ENCODE results near the gene EFNA5.

EFNA5 gene

GRCh38 chr5:107544476-107544875 is 126.3 kb downstream of the EFNA5 start:
- H3K27ac ChIP-seq, result no peak overlapping the region
- H3K27me3 ChIP-seq (ENCODE audit: insufficient read depth, low read depth), result no peaks in the 10 kb centered on the region
- H3K79me2 ChIP-seq (ENCODE audit: insufficient read depth, low read depth), result no peaks in the 10 kb centered on the region
- H2AFZ ChIP-seq (ENCODE audit: low read depth), result no peak overlapping the region
- no peak overlapping the region for H3K9ac ChIP-seq
- H3K4me2 ChIP-seq, result no peak overlapping the region
- H4K20me1 ChIP-seq (ENCODE audit: insufficient read depth), result no peaks in the 10 kb centered on the region
- peaks cover 22% of the 10 kb centered on the region for H3K4me1 ChIP-seq (ENCODE audit: low read depth, poor library complexity, severe bottlenecking)
- TF ChIP-seq CTCF (conservative IDR thresholded peaks at IDR 0.05; ENCODE audit: low read depth, low read length), result no peak
- H3K4me3 ChIP-seq (IDR thresholded peaks at IDR 0.05; ENCODE audit: insufficient read depth, low read depth, low read length), result no peak overlapping the region
- H3K36me3 ChIP-seq (ENCODE audit: insufficient read depth), result no peaks in the 10 kb centered on the region

- Histone ChIP-seq H4K20me1 (ENCODE audit: insufficient read depth) (no peaks in the 10 kb centered on the region), H3K36me3 (ENCODE audit: insufficient read depth) (no peaks in the 10 kb centered on the region), H3K4me1 (ENCODE audit: low read depth, poor library complexity, severe bottlenecking) (peaks cover 22% of the 10 kb centered on the region), H3K4me3 (IDR thresholded peaks at IDR 0.05; ENCODE audit: insufficient read depth, low read depth, low read length) (no peak overlapping the region), H3K27ac (no peak overlapping the region), H2AFZ (ENCODE audit: low read depth) (no peak overlapping the region), H3K27me3 (ENCODE audit: insufficient read depth, low read depth) (no peaks in the 10 kb centered on the region), H3K9ac (no peak overlapping the region), H3K4me2 (no peak overlapping the region), H3K79me2 (ENCODE audit: insufficient read depth, low read depth) (no peaks in the 10 kb centered on the region)
- TF ChIP-seq CTCF (conservative IDR thresholded peaks at IDR 0.05; ENCODE audit: low read depth, low read length), result no peak
Observed at GRCh38 chr5:107543868-107544267, 126.9 kb downstream of the EFNA5 start.

GRCh38 chr5:107542831-107543231 is 127.9 kb downstream of the EFNA5 start:
- Histone ChIP-seq H3K79me2 (ENCODE audit: insufficient read depth, low read depth) (no peaks in the 10 kb centered on the region), H3K4me2 (peak overlapping the region; percentile 33; the same call in 1 of the 2 replicates), H3K4me3 (IDR thresholded peaks at IDR 0.05; ENCODE audit: insufficient read depth, low read depth, low read length) (no peak overlapping the region), H3K9ac (no peak overlapping the region), H3K36me3 (ENCODE audit: insufficient read depth) (no peaks in the 10 kb centered on the region), H3K4me1 (ENCODE audit: low read depth, poor library complexity, severe bottlenecking) (peaks cover 22% of the 10 kb centered on the region), H2AFZ (ENCODE audit: low read depth) (no peak overlapping the region), H4K20me1 (ENCODE audit: insufficient read depth) (no peaks in the 10 kb centered on the region), H3K27ac (no peak overlapping the region), H3K27me3 (ENCODE audit: insufficient read depth, low read depth) (no peaks in the 10 kb centered on the region)
- TF ChIP-seq CTCF (conservative IDR thresholded peaks at IDR 0.05; ENCODE audit: low read depth, low read length), result no peak

- Histone ChIP-seq H2AFZ (ENCODE audit: low read depth) (no peak overlapping the region), H3K79me2 (ENCODE audit: insufficient read depth, low read depth) (no peaks in the 10 kb centered on the region), H3K27ac (no peak overlapping the region), H3K27me3 (ENCODE audit: insufficient read depth, low read depth) (no peaks in the 10 kb centered on the region), H3K4me1 (ENCODE audit: low read depth, poor library complexity, severe bottlenecking) (peaks cover 22% of the 10 kb centered on the region), H3K4me2 (peak overlapping the region; percentile 33; the same call in 1 of the 2 replicates), H3K36me3 (ENCODE audit: insufficient read depth) (no peaks in the 10 kb centered on the region), H3K9ac (no peak overlapping the region), H3K4me3 (IDR thresholded peaks at IDR 0.05; ENCODE audit: insufficient read depth, low read depth, low read length) (no peak overlapping the region), H4K20me1 (ENCODE audit: insufficient read depth) (no peaks in the 10 kb centered on the region)
- TF ChIP-seq CTCF (conservative IDR thresholded peaks at IDR 0.05; ENCODE audit: low read depth, low read length), result no peak
Observed at GRCh38 chr5:107542428-107542827, 128.3 kb downstream of the EFNA5 start.
